HG02610 (cell line): Measurements from ENCODE around the gene RHBDD3.
"Not testable (repeated sequence)": the region's sequence is repeated elsewhere in the genome, so short reads cannot be mapped to it uniquely, and the experiment has no call there.

Experiments used
- ATAC-seq: cut with Tn5 transposase; IDR thresholded peaks from one replicate; pipeline ENCODE4 v1.9.1; 2021; ENCODE audit warnings: mild to moderate bottlenecking, moderate library complexity; ENCODE audit not compliant: unreplicated experiment

The RHBDD3 gene

DNA sequence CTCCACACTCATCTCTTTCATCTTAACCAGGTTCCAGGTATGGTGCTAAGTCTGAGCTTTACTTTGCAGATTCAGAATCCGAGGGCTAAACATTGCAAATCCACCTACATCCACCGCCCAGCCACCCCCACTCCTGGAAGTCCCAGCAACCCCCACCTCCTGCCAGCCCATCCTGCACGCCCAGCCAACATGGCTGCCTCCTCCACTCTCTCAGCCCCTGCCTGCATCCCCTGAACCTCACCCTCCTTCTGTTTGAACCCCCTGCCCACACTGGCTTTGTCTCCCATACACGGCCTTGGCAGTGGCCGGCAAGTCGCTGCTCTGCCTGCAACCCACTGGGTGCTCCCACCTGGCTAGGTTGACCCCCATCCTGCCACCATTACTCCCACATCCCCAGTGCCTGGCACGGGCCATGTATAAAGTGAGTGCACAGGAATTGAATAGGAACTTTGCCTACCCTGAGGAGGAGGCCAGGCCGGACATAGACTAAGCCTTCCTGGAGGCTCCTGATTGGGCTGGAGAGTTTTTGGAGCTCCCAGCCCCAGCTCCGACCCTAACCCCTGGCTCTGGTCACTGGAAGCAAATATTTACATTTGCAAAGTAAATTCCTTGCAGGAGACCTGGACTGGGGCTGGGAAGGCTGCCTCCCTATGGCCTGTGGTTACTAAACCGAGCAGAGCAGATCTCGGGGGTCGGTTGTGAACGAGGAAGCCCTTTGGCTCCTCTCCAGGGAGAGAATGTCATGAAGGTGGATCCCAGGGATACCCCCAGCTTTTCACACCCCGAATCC, 47.7 kb downstream of the RHBDD3 start:
- no peak for ATAC-seq

DNA sequence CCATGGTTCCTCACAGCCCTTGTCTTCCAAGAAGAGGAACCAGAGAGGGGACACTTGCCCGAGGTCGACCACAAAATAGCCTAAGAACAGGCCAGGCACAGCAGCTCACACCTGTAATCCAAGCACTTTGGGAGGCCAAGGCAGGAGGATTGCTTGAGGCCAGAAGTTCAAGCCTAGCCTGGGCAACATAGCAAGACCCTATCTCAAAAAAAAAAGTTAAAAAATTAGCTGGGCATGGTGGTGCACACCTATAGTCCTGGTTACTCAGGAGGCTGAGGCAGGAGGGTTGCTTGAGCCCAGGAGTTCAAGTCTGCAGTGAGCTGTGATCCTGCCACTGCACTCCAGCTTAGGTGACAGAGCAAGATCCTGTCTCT, 48.4 kb downstream of the RHBDD3 start:
- ATAC-seq: not testable (repeated sequence)

DNA sequence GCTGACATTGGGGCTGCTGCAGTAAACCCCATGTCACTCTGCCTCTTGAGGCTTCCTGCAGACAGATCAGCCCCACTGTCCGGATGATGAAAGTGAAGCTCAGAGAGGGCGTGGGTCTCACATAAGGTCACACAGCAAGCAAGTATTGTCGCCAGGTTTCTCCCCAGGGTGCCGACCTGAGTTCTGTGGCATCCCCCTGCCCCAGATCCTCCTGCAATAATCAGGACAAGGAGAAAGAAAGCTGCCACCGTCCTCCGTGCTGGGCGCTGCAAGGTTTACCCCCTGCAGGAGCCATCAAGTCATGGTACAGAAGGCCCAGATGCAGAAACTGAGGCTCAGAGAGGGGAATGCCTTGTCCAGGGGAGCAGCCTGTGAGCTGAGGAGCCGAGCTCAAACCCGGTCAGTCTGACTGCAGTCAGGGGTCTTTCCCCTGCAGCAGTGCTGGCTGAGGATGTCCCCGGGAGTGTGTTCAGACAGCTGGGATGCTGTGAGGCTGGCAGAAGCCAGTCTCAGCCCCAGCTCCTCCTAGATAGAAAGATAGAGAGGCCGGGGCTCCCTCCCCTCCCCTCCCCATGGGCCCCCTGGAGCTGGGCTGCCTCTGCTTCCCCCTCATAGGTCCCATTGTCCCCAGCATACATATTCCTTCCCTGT, 48.9 kb downstream of the RHBDD3 start:
- no peak for ATAC-seq

- ATAC-seq: no peak
Measured at GRCh38 chr22:29217827-29218757, 49.7 kb downstream of the RHBDD3 start.

DNA sequence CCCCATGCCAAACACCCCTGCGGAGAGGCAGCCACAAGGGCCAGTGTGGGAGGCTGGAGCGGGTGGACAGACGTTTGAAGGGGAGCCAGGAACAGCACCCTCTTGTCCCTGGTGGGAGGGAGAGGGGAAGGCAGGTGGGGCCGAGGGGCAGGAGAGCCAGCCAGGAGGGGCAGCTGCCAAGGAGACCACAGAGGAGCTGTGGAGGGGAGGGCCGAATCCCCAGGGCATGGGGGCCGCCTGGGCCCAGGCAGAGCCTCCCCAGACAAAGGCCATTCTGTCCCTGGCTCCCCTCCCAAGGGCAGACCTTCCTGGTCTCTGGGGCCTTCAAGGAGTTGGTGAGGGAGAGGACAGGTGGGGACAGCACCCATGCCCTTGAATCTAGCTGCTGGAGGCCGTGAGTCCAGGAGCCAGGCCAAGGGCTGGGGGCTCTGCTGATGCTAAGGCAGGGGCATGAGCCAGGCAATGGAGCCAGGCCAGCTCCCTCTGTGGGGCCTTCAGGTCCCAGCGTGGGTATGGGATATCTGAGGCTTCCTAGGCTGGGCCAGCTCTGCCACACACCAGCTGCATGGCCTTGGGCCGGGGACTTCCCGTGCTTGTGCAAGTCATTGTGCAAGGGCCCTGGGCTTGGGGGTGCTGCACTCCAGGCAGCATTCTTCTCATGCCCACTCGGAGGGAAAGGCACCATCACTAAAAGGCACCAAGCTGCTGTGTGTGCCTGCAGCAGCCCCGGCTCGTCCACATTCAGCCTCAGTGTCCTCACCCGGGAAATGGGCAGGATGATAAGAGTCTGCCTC, 50.7 kb downstream of the RHBDD3 start:
- no peak for ATAC-seq

- ATAC-seq: no peak
Measured at GRCh38 chr22:29216011-29216872, 51.5 kb downstream of the RHBDD3 start.

DNA sequence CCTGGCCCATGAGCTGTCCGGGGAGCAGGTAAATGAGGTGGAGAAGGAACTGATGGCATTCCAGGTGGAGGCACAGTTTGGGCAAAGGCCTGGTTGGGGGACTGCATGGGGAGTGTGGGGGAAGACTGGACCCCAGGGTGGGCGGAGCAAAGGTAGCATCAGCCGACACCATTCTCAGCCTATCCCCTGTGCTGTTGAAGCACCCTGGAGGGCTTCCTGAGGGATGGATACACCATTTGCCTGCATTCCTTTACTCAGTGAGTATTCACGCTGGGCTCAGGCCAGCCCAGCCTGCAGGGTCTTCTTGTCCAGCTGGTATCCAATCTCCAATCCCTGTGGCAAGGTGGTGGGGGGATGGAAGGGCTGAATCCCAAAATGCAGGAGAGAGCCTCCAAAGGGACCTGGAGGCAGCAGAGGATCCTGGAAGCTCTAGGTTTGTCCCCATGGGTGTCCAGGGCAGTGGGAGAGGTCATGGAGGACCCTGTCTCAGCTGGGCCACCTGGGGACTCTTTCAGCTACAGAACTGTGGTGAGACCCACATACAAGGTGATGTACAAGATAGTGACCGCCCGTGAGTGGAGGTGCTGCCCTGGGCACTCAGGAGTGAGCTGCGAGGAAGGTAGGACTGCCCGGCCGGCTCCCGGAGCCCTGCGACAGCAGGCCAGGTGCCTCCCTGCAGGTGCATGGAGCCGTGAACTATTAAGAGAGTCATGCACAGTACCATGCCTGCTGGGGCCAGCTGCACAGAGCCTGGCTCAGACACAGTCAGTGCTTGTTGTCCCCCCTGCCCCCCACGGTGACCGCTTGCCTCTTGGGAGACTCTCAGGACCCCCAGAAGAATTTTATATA, 52.5 kb downstream of the RHBDD3 start:
- no peak for ATAC-seq

- ATAC-seq: no peak
Measured at GRCh38 chr22:29214232-29214631, 53.5 kb downstream of the RHBDD3 start.

- no peak for ATAC-seq
Measured at GRCh38 chr22:29213493-29213892, 54.3 kb downstream of the RHBDD3 start.

- ATAC-seq: no peak
Measured at GRCh38 chr22:29212743-29213142, 55.0 kb downstream of the RHBDD3 start.

DNA sequence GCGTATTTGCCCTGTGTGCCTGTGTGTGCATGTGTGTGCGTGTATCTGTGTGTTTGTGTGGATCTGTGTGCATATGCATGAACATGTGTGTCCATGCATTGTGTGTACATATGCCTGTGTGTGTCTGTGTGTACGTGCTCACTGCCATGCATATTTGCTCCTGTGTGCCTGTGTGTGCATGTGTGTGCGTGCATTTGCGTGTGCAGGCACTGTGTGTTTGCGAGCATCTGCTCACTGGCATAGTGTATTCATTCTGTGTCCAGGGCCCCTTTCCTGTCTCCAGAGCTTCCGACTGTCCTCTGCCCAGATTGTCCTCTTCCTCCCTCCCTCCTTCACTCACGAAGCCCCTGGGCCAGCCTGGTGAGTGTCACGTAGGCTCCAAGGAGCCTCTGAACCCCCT, 56.3 kb downstream of the RHBDD3 start:
- ATAC-seq: no peak

GRCh38 chr22:29211066-29211465, 56.7 kb downstream of the RHBDD3 start:
- ATAC-seq: no peak
